ENCODE results near the gene ZSCAN18.

ZSCAN18 gene

GRCh38 chr19:58085348-58085875 is 12.6 kb downstream of the ZSCAN18 start:
- WGBS, 2 experiments (ENCODE audit: insufficient coverage in 2 of 2), result 87 to 95% methylated on average over 24 to 29 of the region's 29 CpGs
- H3K4me3 ChIP-seq (ENCODE audit: extremely low read depth, insufficient read depth, low read length, poor library complexity, severe bottlenecking), result no peak overlapping the region
- H3K9me3 ChIP-seq (ENCODE audit: control insufficient read depth, low read length), result peaks cover 44% of the 10 kb centered on the region
- H3K4me1 ChIP-seq (ENCODE audit: control insufficient read depth, insufficient read depth, low read length, poor library complexity, severe bottlenecking), result no peaks in the 10 kb centered on the region
- H3K27ac ChIP-seq (ENCODE audit: low read depth, low read length, severe bottlenecking), result no peak overlapping the region
- H3K36me3 ChIP-seq (ENCODE audit: control insufficient read depth, insufficient read depth, low read length), result peaks cover 30% of the 10 kb centered on the region

- WGBS, 2 experiments (ENCODE audit: insufficient coverage in 2 of 2), result 97% methylated on average over 61 to 68 of the region's 69 CpGs
- Histone ChIP-seq H3K36me3 (ENCODE audit: control insufficient read depth, insufficient read depth, low read length) (peaks cover 25% of the 10 kb centered on the region), H3K9me3 (ENCODE audit: control insufficient read depth, low read length) (peaks cover 48% of the 10 kb centered on the region), H3K4me1 (ENCODE audit: control insufficient read depth, insufficient read depth, low read length, poor library complexity, severe bottlenecking) (no peaks in the 10 kb centered on the region), H3K4me3 (ENCODE audit: extremely low read depth, insufficient read depth, low read length, poor library complexity, severe bottlenecking) (no peak overlapping the region), H3K27ac (ENCODE audit: low read depth, low read length, severe bottlenecking) (no peak overlapping the region)
These were observed 13.3 kb downstream of the ZSCAN18 start for GRCh38 chr19:58084596-58085347.

- Histone ChIP-seq H3K36me3 (ENCODE audit: control insufficient read depth, insufficient read depth, low read length) (peaks cover 16% of the 10 kb centered on the region), H3K4me3 (ENCODE audit: extremely low read depth, insufficient read depth, low read length, poor library complexity, severe bottlenecking) (no peak overlapping the region), H3K9me3 (ENCODE audit: control insufficient read depth, low read length) (peaks cover 41% of the 10 kb centered on the region), H3K4me1 (ENCODE audit: control insufficient read depth, insufficient read depth, low read length, poor library complexity, severe bottlenecking) (no peaks in the 10 kb centered on the region), H3K27ac (ENCODE audit: low read depth, low read length, severe bottlenecking) (no peak overlapping the region)
- 80 to 83% methylated on average over 1 of the region's 3 CpGs for whole genome bisulfite sequencing, 2 experiments (ENCODE audit: insufficient coverage in 2 of 2)
These were observed 15.0 kb downstream of the ZSCAN18 start for GRCh38 chr19:58083021-58083420.

GRCh38 chr19:58079792-58080191 is 18.2 kb downstream of the ZSCAN18 start:
- 85 to 87% methylated on average over 8 to 10 of the region's 10 CpGs for WGBS, 2 experiments (ENCODE audit: insufficient coverage in 2 of 2)
- Histone ChIP-seq H3K4me1 (ENCODE audit: control insufficient read depth, insufficient read depth, low read length, poor library complexity, severe bottlenecking) (no peaks in the 10 kb centered on the region), H3K4me3 (ENCODE audit: extremely low read depth, insufficient read depth, low read length, poor library complexity, severe bottlenecking) (no peak overlapping the region), H3K9me3 (ENCODE audit: control insufficient read depth, low read length) (peaks cover 40% of the 10 kb centered on the region), H3K27ac (ENCODE audit: low read depth, low read length, severe bottlenecking) (no peak overlapping the region), H3K36me3 (ENCODE audit: control insufficient read depth, insufficient read depth, low read length) (peaks cover 2% of the 10 kb centered on the region)

GRCh38 chr19:58067240-58067912 is 30.7 kb downstream of the ZSCAN18 start:
- H3K27ac ChIP-seq (ENCODE audit: low read depth, low read length, severe bottlenecking), result no peak overlapping the region
- H3K9me3 ChIP-seq (ENCODE audit: control insufficient read depth, low read length), result peaks cover 64% of the 10 kb centered on the region
- 81 to 87% methylated on average over 8 to 10 of the region's 15 CpGs for WGBS, 2 experiments (ENCODE audit: insufficient coverage in 2 of 2)
- H3K36me3 ChIP-seq (ENCODE audit: control insufficient read depth, insufficient read depth, low read length), result no peaks in the 10 kb centered on the region
- no peaks in the 10 kb centered on the region for H3K4me1 ChIP-seq (ENCODE audit: control insufficient read depth, insufficient read depth, low read length, poor library complexity, severe bottlenecking)
- no peak overlapping the region for H3K4me3 ChIP-seq (ENCODE audit: extremely low read depth, insufficient read depth, low read length, poor library complexity, severe bottlenecking)

GRCh38 chr19:58063712-58064111 is 34.3 kb downstream of the ZSCAN18 start:
- H3K9me3 ChIP-seq (ENCODE audit: control insufficient read depth, low read length), result peaks cover 66% of the 10 kb centered on the region
- WGBS, 2 experiments (ENCODE audit: insufficient coverage in 2 of 2), result 79 to 91% methylated on average over 1 to 3 of the region's 3 CpGs
- H3K36me3 ChIP-seq (ENCODE audit: control insufficient read depth, insufficient read depth, low read length), result no peaks in the 10 kb centered on the region
- H3K27ac ChIP-seq (ENCODE audit: low read depth, low read length, severe bottlenecking), result no peak overlapping the region
- no peak overlapping the region for H3K4me3 ChIP-seq (ENCODE audit: extremely low read depth, insufficient read depth, low read length, poor library complexity, severe bottlenecking)
- H3K4me1 ChIP-seq (ENCODE audit: control insufficient read depth, insufficient read depth, low read length, poor library complexity, severe bottlenecking), result no peaks in the 10 kb centered on the region

- Histone ChIP-seq H3K36me3 (ENCODE audit: control insufficient read depth, insufficient read depth, low read length) (no peaks in the 10 kb centered on the region), H3K9me3 (ENCODE audit: control insufficient read depth, low read length) (peaks cover 55% of the 10 kb centered on the region), H3K4me1 (ENCODE audit: control insufficient read depth, insufficient read depth, low read length, poor library complexity, severe bottlenecking) (no peaks in the 10 kb centered on the region), H3K27ac (ENCODE audit: low read depth, low read length, severe bottlenecking) (no peak overlapping the region), H3K4me3 (ENCODE audit: extremely low read depth, insufficient read depth, low read length, poor library complexity, severe bottlenecking) (no peak overlapping the region)
- WGBS, 2 experiments (ENCODE audit: insufficient coverage in 2 of 2), result 96% methylated on average over 14 to 23 of the region's 24 CpGs
These were observed 37.8 kb downstream of the ZSCAN18 start for GRCh38 chr19:58060231-58060630.

GRCh38 chr19:58059671-58060078 is 38.4 kb downstream of the ZSCAN18 start:
- Histone ChIP-seq H3K36me3 (ENCODE audit: control insufficient read depth, insufficient read depth, low read length) (no peaks in the 10 kb centered on the region), H3K4me1 (ENCODE audit: control insufficient read depth, insufficient read depth, low read length, poor library complexity, severe bottlenecking) (no peaks in the 10 kb centered on the region), H3K9me3 (ENCODE audit: control insufficient read depth, low read length) (peaks cover 53% of the 10 kb centered on the region), H3K27ac (ENCODE audit: low read depth, low read length, severe bottlenecking) (no peak overlapping the region), H3K4me3 (ENCODE audit: extremely low read depth, insufficient read depth, low read length, poor library complexity, severe bottlenecking) (peak overlapping the region; percentile 39)
- 95 to 97% methylated on average over 14 to 27 of the region's 28 CpGs for WGBS, 2 experiments (ENCODE audit: insufficient coverage in 2 of 2)

GRCh38 chr19:58059003-58059670 is 38.9 kb downstream of the ZSCAN18 start, which contains the start of gene ZNF135:
ZNF135 (plus strand) TSS chr19:58059282; CDS start chr19:58060003, 721 bp downstream.
- H3K36me3 ChIP-seq (ENCODE audit: control insufficient read depth, insufficient read depth, low read length), result no peaks in the 10 kb centered on the region
- peak within 1 kb of the TSS; percentile 45 for H3K27ac ChIP-seq (ENCODE audit: low read depth, low read length, severe bottlenecking)
- 19 to 29% methylated on average over 27 to 50 of the region's 62 CpGs for WGBS, 2 experiments (ENCODE audit: insufficient coverage in 2 of 2)
- peak within 1 kb of the TSS; percentile 39 for H3K4me3 ChIP-seq (ENCODE audit: extremely low read depth, insufficient read depth, low read length, poor library complexity, severe bottlenecking)
- no peaks in the 10 kb centered on the region for H3K4me1 ChIP-seq (ENCODE audit: control insufficient read depth, insufficient read depth, low read length, poor library complexity, severe bottlenecking)
- peaks cover 56% of the 10 kb centered on the region for H3K9me3 ChIP-seq (ENCODE audit: control insufficient read depth, low read length)

GRCh38 chr19:58058467-58058866 is 39.6 kb downstream of the ZSCAN18 start:
- Histone ChIP-seq H3K9me3 (ENCODE audit: control insufficient read depth, low read length) (peaks cover 60% of the 10 kb centered on the region), H3K36me3 (ENCODE audit: control insufficient read depth, insufficient read depth, low read length) (no peaks in the 10 kb centered on the region), H3K27ac (ENCODE audit: low read depth, low read length, severe bottlenecking) (no peak overlapping the region), H3K4me1 (ENCODE audit: control insufficient read depth, insufficient read depth, low read length, poor library complexity, severe bottlenecking) (no peaks in the 10 kb centered on the region), H3K4me3 (ENCODE audit: extremely low read depth, insufficient read depth, low read length, poor library complexity, severe bottlenecking) (no peak overlapping the region)
- 95 to 97% methylated on average over 8 to 12 of the region's 13 CpGs for WGBS, 2 experiments (ENCODE audit: insufficient coverage in 2 of 2)

All from mesodermal cell (in vitro differentiated cells).